DND-41 (cell line): ENCODE measurements around the gene ABLIM1.

ENCODE experiments used
- ATAC-seq: fragments of 200-7000 bp; cut with Tn5 transposase; 3 replicates; pipeline ENCODE4 v1.9.1; 2021; ENCODE audit warnings: low read depth; ENCODE audit not compliant: insufficient read depth
- DNase-seq: peaks from one replicate; pipeline ENCODE4 v3.0.0-alpha.2; 2020
- H2AFZ ChIP-seq: 2 replicates; pipeline ENCODE4 v1.6.0; 2012; ENCODE audit warnings: low read depth, low read length
- H3K27ac ChIP-seq: 2 replicates; pipeline ENCODE4 v1.5.1; 2012; ENCODE audit warnings: low read length, inconsistent platforms
- H3K27me3 ChIP-seq: fragments of 200-600 bp; sonication (generic); 2 replicates; pipeline ENCODE4 v1.6.0; 2012; ENCODE audit warnings: low read length, mild to moderate bottlenecking, inconsistent platforms; ENCODE audit not compliant: insufficient read depth, poor library complexity
- H3K36me3 ChIP-seq: 2 replicates; pipeline ENCODE4 v1.5.1; 2012; ENCODE audit warnings: low read length, inconsistent platforms; ENCODE audit not compliant: insufficient read depth
- H3K4me1 ChIP-seq: 2 replicates; pipeline ENCODE4 v1.5.1; 2012; ENCODE audit warnings: mild to moderate bottlenecking, low read length; ENCODE audit not compliant: insufficient read depth
- H3K4me2 ChIP-seq: 2 replicates; pipeline ENCODE4 v1.6.0; 2012; ENCODE audit warnings: mild to moderate bottlenecking, moderate library complexity, low read length, inconsistent platforms; ENCODE audit not compliant: insufficient read depth
- H3K4me3 ChIP-seq, 2 experiments: fragments of 200-600 bp in 1 of 2; shearing (Covaris generic) in 1 of 2; 2 replicates each; pipeline ENCODE4 v1.5.1; 2012 to 2016; ENCODE audit warnings: inconsistent platforms in 2 of 2, low read length in 2 of 2, mild to moderate bottlenecking in 2 of 2, low read depth in 1 of 2, moderate library complexity in 1 of 2
- H3K79me2 ChIP-seq: 2 replicates; pipeline ENCODE4 v1.6.0; 2012; ENCODE audit warnings: low read length, inconsistent platforms; ENCODE audit not compliant: insufficient read depth
- H3K9ac ChIP-seq: 2 replicates; pipeline ENCODE4 v1.6.0; 2012; ENCODE audit warnings: low read depth, mild to moderate bottlenecking, inconsistent platforms, low read length, moderate library complexity
- H3K9me3 ChIP-seq: 2 replicates; pipeline ENCODE4 v1.5.1; 2012; ENCODE audit warnings: low read length, moderate library complexity, mild to moderate bottlenecking, inconsistent platforms; ENCODE audit not compliant: insufficient read depth, severe bottlenecking
- H4K20me1 ChIP-seq: 2 replicates; pipeline ENCODE4 v1.6.0; 2012; ENCODE audit warnings: low read length; ENCODE audit not compliant: insufficient read depth
- EZH2 ChIP-seq: IDR thresholded peaks from 3 replicates; pipeline ENCODE4 v1.6.1; 2012; ENCODE audit warnings: borderline replicate concordance, low read depth, mild to moderate bottlenecking, moderate library complexity, low read length, inconsistent platforms; ENCODE audit not compliant: severe bottlenecking
- TF ChIP-seq, protein P1 (sequence below): IDR thresholded peaks from 2 replicates; pipeline ENCODE4 v1.5.1; 2012; ENCODE audit warnings: borderline replicate concordance, low read length, moderate library complexity, mild to moderate bottlenecking; ENCODE audit not compliant: poor library complexity, severe bottlenecking; ENCODE audit errors: extremely low read depth

Gene ABLIM1

GRCh38 chr10:114665873-114666272 lies 7.8 kb upstream of the ABLIM1 start:
- Histone ChIP-seq H3K79me2 (no peaks in the 10 kb centered on the region), H3K9ac (no peak overlapping the region), H3K27me3 (peaks cover 5% of the 10 kb centered on the region), H3K4me3 (no peak overlapping the region), H3K36me3 (no peaks in the 10 kb centered on the region), H3K9me3 (no peaks in the 10 kb centered on the region), H4K20me1 (no peaks in the 10 kb centered on the region), H3K27ac (no peak overlapping the region), H2AFZ (no peak overlapping the region), H3K4me2 (no peak overlapping the region), H3K4me1 (no peaks in the 10 kb centered on the region)
- no peak for ATAC-seq
- no peak for DNase-seq
- no peak for TF ChIP-seq EZH2
- TF ChIP-seq, protein P1, sequence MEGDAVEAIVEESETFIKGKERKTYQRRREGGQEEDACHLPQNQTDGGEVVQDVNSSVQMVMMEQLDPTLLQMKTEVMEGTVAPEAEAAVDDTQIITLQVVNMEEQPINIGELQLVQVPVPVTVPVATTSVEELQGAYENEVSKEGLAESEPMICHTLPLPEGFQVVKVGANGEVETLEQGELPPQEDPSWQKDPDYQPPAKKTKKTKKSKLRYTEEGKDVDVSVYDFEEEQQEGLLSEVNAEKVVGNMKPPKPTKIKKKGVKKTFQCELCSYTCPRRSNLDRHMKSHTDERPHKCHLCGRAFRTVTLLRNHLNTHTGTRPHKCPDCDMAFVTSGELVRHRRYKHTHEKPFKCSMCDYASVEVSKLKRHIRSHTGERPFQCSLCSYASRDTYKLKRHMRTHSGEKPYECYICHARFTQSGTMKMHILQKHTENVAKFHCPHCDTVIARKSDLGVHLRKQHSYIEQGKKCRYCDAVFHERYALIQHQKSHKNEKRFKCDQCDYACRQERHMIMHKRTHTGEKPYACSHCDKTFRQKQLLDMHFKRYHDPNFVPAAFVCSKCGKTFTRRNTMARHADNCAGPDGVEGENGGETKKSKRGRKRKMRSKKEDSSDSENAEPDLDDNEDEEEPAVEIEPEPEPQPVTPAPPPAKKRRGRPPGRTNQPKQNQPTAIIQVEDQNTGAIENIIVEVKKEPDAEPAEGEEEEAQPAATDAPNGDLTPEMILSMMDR: no peak

DNA sequence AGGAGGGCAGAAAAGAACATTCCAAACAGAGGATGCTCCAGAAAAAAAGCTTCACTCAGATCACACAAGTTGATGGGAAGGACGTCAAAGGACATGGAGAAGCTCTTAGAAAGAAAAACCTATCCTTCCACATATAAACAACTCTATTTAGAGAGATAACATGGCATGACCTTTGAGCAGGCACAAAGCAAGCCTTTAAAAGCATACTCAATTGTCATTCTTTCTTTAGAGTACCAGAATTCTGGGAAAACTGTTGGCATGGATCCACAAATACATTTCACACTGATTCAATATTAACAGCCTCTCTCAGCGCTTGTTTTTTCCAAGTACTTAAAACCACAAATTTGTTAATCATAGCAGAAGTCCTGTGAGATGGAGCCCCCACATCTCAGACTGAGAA lies 7.3 kb upstream of the ABLIM1 start:
- no peak overlapping the region for H2AFZ ChIP-seq
- ATAC-seq (no peak), DNase-seq (no peak)
- no peaks in the 10 kb centered on the region for H3K36me3 ChIP-seq
- TF ChIP-seq EZH2: no peak
- TF ChIP-seq, protein P1: no peak
- no peak overlapping the region for H3K4me2 ChIP-seq
- no peaks in the 10 kb centered on the region for H3K79me2 ChIP-seq
- H3K27me3 ChIP-seq: peaks cover 8% of the 10 kb centered on the region
- no peaks in the 10 kb centered on the region for H3K4me1 ChIP-seq
- no peak overlapping the region for H3K9ac ChIP-seq
- H3K4me3 ChIP-seq: no peak overlapping the region
- no peak overlapping the region for H3K27ac ChIP-seq
- no peaks in the 10 kb centered on the region for H3K9me3 ChIP-seq
- no peaks in the 10 kb centered on the region for H4K20me1 ChIP-seq

DNA sequence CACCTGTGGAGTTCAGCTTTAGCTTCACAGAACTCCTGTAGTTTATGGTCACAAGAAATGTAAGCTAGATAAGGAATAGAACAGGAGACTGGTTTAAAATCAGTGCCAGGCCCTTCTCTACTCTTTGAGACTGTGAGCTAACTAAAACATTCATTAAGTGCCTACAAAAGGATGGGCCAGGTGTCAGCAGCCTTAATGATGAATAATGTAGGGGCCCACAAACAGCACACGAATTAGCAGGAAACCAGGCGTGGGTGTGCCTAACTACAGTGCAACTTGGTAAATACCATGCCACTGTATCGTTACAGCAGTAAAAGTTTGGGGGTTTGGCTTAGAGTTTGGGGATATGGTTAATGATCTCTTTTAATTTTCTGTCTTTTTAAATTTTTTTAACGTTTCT lies 6.1 kb upstream of the ABLIM1 start:
- Histone ChIP-seq H3K79me2 (no peaks in the 10 kb centered on the region), H3K27ac (no peak overlapping the region), H3K9me3 (no peaks in the 10 kb centered on the region), H4K20me1 (no peaks in the 10 kb centered on the region), H3K36me3 (no peaks in the 10 kb centered on the region), H2AFZ (no peak overlapping the region), H3K9ac (no peak overlapping the region), H3K4me3 (no peak overlapping the region), H3K4me1 (no peaks in the 10 kb centered on the region), H3K4me2 (no peak overlapping the region), H3K27me3 (peaks cover 8% of the 10 kb centered on the region)
- TF ChIP-seq, protein P1: no peak
- no peak for TF ChIP-seq EZH2
- DNase-seq (no peak), ATAC-seq (no peak)

DNA sequence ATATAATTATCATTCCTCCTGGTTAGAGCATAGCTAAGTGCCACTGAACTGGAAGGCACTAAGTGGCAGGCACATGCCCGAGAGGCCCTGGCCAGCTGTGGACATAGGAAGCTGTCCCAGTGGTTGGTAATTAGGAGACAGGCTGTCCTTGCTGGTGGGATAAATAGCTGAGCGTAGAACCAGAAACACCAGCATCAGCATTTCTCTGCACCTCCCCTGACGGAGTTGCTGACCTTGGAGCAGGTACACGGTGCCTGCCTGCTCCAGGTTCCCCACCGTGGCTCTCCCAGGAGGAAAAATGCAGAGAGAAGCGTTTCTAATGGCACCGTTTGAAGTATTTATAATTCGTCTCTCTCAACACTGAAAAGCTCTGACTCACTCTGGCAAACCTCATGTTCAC lies 5.6 kb upstream of the ABLIM1 start:
- Histone ChIP-seq H4K20me1 (no peaks in the 10 kb centered on the region), H3K36me3 (no peaks in the 10 kb centered on the region), H3K4me3 (no peak overlapping the region), H3K79me2 (no peaks in the 10 kb centered on the region), H2AFZ (no peak overlapping the region), H3K9ac (no peak overlapping the region), H3K27ac (no peak overlapping the region), H3K4me1 (no peaks in the 10 kb centered on the region), H3K27me3 (peaks cover 8% of the 10 kb centered on the region), H3K4me2 (no peak overlapping the region), H3K9me3 (no peaks in the 10 kb centered on the region)
- ATAC-seq (no peak), DNase-seq (no peak)
- TF ChIP-seq, protein P1: no peak
- TF ChIP-seq EZH2: no peak
